MM.1S (cell line): ENCODE measurements around the gene KRT37.

ENCODE experiments used
- DNase-seq: peaks from one replicate; pipeline ENCODE4 v3.0.0-alpha.2; 2015
- H2AFZ ChIP-seq: fragments of 300-600 bp; sonication (generic); 2 replicates; pipeline ENCODE4 v1.6.0; 2016; ENCODE audit warnings: antibody characterized with exemption, low read length
- H3F3A ChIP-seq: fragments of 300-600 bp; sonication (generic); 2 replicates; pipeline ENCODE4 v1.6.1; 2016; ENCODE audit warnings: mild to moderate bottlenecking, antibody characterized with exemption, low read length, moderate library complexity, mixed read lengths; ENCODE audit not compliant: insufficient read depth
- H3K27ac ChIP-seq: fragments of 300-600 bp; sonication (generic); 2 replicates; pipeline ENCODE4 v1.5.1; 2016; ENCODE audit warnings: mild to moderate bottlenecking, low read length
- H3K27me3 ChIP-seq: fragments of 300-600 bp; sonication (generic); replicated peaks from 2 replicates; pipeline ENCODE4 v1.6.0; 2016; ENCODE audit warnings: low read length; ENCODE audit not compliant: insufficient read depth
- H3K36me3 ChIP-seq: fragments of 300-600 bp; sonication (generic); replicated peaks from 2 replicates; pipeline ENCODE4 v1.6.1; 2016; ENCODE audit warnings: mild to moderate bottlenecking, low read length, mixed read lengths; ENCODE audit not compliant: insufficient read depth
- H3K4me1 ChIP-seq: fragments of 300-600 bp; sonication (generic); 2 replicates; pipeline ENCODE4 v1.6.1; 2016; ENCODE audit warnings: low read length, mixed read lengths
- H3K4me2 ChIP-seq: fragments of 300-600 bp; sonication (generic); 2 replicates; pipeline ENCODE4 v1.6.0; 2016; ENCODE audit warnings: low read depth, low read length
- H3K4me3 ChIP-seq: fragments of 300-600 bp; sonication (generic); 2 replicates; pipeline ENCODE4 v1.5.1; 2016; ENCODE audit warnings: low read length, mixed read lengths
- H3K79me2 ChIP-seq: fragments of 300-600 bp; sonication (generic); 2 replicates; pipeline ENCODE4 v1.6.1; 2016; ENCODE audit warnings: mixed run types, low read length, mixed read lengths
- H3K9ac ChIP-seq: fragments of 300-600 bp; sonication (generic); 2 replicates; pipeline ENCODE4 v1.6.1; 2016; ENCODE audit warnings: low read length, mixed read lengths
- H3K9me2 ChIP-seq: fragments of 300-600 bp; sonication (generic); replicated peaks from 2 replicates; pipeline ENCODE4 v1.6.1; 2016; ENCODE audit warnings: mild to moderate bottlenecking, low read length, mixed read lengths; ENCODE audit not compliant: insufficient read depth
- H3K9me3 ChIP-seq: fragments of 300-600 bp; sonication (generic); replicated peaks from 2 replicates; pipeline ENCODE4 v1.6.1; 2016; ENCODE audit warnings: mild to moderate bottlenecking, low read length, mixed read lengths; ENCODE audit not compliant: insufficient read depth
- H4K20me1 ChIP-seq: fragments of 300-600 bp; sonication (generic); 2 replicates; pipeline ENCODE4 v1.6.1; 2016; ENCODE audit warnings: mild to moderate bottlenecking, low read length, moderate library complexity, mixed read lengths; ENCODE audit not compliant: insufficient read depth
- EZH2 ChIP-seq: fragments of 300-600 bp; sonication (generic); optimal IDR thresholded peaks from 2 replicates; pipeline ENCODE3; 2017; ENCODE audit warnings: low read depth, mild to moderate bottlenecking, antibody characterized with exemption, low read length, mixed read lengths
- EZH2phosphoT487 ChIP-seq: fragments of 300-600 bp; sonication (generic); IDR thresholded peaks from 2 replicates; pipeline ENCODE4 v1.6.1; 2018; ENCODE audit warnings: antibody characterized with exemption, low read length
- TF ChIP-seq, protein P1 (sequence below): fragments of 300-600 bp; sonication (generic); IDR thresholded peaks from 2 replicates; pipeline ENCODE4 v1.5.1; 2016; ENCODE audit warnings: antibody characterized with exemption, low read length, mixed read lengths

KRT37 gene

DNA sequence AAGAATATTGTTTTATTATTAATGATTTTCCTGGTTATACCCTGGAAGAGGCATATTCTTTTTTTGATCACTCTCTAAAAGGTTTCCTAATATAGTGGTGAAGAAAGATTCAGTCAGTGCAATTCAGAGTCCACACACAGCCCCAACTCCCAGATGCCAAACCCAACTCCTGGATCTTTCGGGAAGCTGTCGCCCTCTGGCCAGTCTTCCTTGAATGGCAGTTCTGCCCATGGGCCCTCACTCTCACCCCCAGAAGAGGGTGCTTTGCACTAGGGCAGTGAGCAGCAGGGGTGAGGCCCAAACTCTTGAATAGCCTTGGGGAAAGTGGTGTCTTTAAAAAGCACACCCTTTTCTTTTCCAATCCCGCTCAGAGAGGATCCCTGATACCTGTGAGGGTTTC lies 31.8 kb upstream of the KRT37 start:
- Histone ChIP-seq H3K27ac (no peak overlapping the region), H3K27me3 (no peaks in the 10 kb centered on the region), H3K79me2 (no peaks in the 10 kb centered on the region), H3K4me2 (no peak overlapping the region), H2AFZ (no peak overlapping the region), H3K4me3 (no peak overlapping the region), H3K4me1 (no peaks in the 10 kb centered on the region), H3F3A (no peaks in the 10 kb centered on the region), H3K9me3 (no peaks in the 10 kb centered on the region), H3K9me2 (no peaks in the 10 kb centered on the region), H3K36me3 (no peaks in the 10 kb centered on the region), H3K9ac (no peak overlapping the region), H4K20me1 (no peaks in the 10 kb centered on the region)
- TF ChIP-seq, protein P1, sequence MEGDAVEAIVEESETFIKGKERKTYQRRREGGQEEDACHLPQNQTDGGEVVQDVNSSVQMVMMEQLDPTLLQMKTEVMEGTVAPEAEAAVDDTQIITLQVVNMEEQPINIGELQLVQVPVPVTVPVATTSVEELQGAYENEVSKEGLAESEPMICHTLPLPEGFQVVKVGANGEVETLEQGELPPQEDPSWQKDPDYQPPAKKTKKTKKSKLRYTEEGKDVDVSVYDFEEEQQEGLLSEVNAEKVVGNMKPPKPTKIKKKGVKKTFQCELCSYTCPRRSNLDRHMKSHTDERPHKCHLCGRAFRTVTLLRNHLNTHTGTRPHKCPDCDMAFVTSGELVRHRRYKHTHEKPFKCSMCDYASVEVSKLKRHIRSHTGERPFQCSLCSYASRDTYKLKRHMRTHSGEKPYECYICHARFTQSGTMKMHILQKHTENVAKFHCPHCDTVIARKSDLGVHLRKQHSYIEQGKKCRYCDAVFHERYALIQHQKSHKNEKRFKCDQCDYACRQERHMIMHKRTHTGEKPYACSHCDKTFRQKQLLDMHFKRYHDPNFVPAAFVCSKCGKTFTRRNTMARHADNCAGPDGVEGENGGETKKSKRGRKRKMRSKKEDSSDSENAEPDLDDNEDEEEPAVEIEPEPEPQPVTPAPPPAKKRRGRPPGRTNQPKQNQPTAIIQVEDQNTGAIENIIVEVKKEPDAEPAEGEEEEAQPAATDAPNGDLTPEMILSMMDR, result no peak
- TF ChIP-seq EZH2 (no peak), EZH2phosphoT487 (no peak)
- no peak for DNase-seq

DNA sequence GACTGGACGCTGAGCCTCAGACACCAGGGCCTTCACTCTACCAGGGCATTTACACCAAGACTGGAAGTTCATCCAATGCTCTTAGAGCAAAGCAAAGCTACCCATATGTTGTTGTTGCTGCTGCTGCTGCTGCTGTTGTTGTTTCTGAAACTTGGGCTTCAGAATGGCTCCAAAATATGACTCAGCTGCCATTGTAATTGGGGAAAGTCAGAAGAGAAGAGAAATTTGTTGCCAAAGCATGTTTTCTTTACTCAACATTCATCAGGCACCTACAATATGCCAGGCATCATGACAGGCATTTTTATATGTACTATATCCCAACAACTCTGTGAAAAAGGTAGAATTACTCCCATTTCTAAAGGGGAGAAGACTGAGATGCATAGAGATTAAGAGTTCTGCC lies 30.9 kb upstream of the KRT37 start:
- Histone ChIP-seq H3K9me2 (no peaks in the 10 kb centered on the region), H3K9me3 (no peaks in the 10 kb centered on the region), H3K9ac (no peak overlapping the region), H3K36me3 (no peaks in the 10 kb centered on the region), H3F3A (no peaks in the 10 kb centered on the region), H3K4me3 (no peak overlapping the region), H3K27me3 (no peaks in the 10 kb centered on the region), H4K20me1 (no peaks in the 10 kb centered on the region), H3K4me1 (no peaks in the 10 kb centered on the region), H3K27ac (no peak overlapping the region), H2AFZ (no peak overlapping the region), H3K4me2 (no peak overlapping the region), H3K79me2 (no peaks in the 10 kb centered on the region)
- DNase-seq, result no peak
- TF ChIP-seq, protein P1, result no peak
- TF ChIP-seq EZH2 (no peak), EZH2phosphoT487 (no peak)

DNA sequence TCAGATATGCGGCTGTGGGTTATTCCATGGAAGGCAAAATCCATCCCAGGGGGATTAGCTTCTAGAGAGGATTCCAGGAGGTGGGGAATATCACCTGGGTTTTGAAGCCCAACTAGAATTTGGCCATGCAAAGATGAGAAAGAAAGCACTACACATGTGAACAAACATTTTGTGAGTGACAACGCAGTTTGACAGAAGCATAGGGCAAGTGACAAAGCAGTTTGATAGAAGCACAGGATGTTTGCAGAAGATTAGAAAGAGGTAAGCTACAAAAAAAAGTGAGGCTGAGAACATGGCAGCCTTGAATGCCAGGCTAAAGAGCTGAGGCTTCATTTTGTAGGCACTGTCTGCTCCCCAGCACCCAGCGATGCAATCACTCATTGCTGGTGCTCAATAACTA lies 28.7 kb upstream of the KRT37 start:
- Histone ChIP-seq H4K20me1 (no peaks in the 10 kb centered on the region), H3K36me3 (no peaks in the 10 kb centered on the region), H3K79me2 (no peaks in the 10 kb centered on the region), H3K27me3 (no peaks in the 10 kb centered on the region), H3F3A (no peaks in the 10 kb centered on the region), H3K4me3 (no peak overlapping the region), H3K9me2 (no peaks in the 10 kb centered on the region), H3K9ac (no peak overlapping the region), H3K4me1 (no peaks in the 10 kb centered on the region), H3K9me3 (no peaks in the 10 kb centered on the region), H3K27ac (no peak overlapping the region), H2AFZ (no peak overlapping the region), H3K4me2 (no peak overlapping the region)
- DNase-seq, result no peak
- no peak for TF ChIP-seq EZH2
- TF ChIP-seq EZH2phosphoT487, result no peak
- TF ChIP-seq, protein P1, result no peak
